HEK293T (cell line): ENCODE results near the gene MTMR10.

Experiments used
- ARNT ChIP-seq: fragments of 450-650 bp; IDR thresholded peaks from 2 replicates; pipeline ENCODE4 v1.6.1; 2017; ENCODE audit warnings: mild to moderate bottlenecking
- BHLHE40 ChIP-seq: fragments of 450-650 bp; IDR thresholded peaks from 2 replicates; pipeline ENCODE4 v1.6.1; 2016; ENCODE audit warnings: mild to moderate bottlenecking, moderate library complexity, borderline replicate concordance
- ELF4 ChIP-seq: fragments of 450-650 bp; IDR thresholded peaks from 2 replicates; pipeline ENCODE4 v1.6.1; 2017; ENCODE audit warnings: antibody characterized with exemption
- FOXA1 ChIP-seq: fragments of 450-650 bp; IDR thresholded peaks from 2 replicates; pipeline ENCODE4 v1.6.1; 2016; ENCODE audit warnings: mild to moderate bottlenecking
- FOXK2 ChIP-seq: fragments of 450-650 bp; IDR thresholded peaks from 2 replicates; pipeline ENCODE4 v1.6.1; 2016; ENCODE audit warnings: mild to moderate bottlenecking
- FOXM1 ChIP-seq: fragments of 450-650 bp; IDR thresholded peaks from 2 replicates; pipeline ENCODE4 v1.6.1; 2017; ENCODE audit warnings: mild to moderate bottlenecking, borderline replicate concordance
- TARDBP ChIP-seq: fragments of 450-650 bp; IDR thresholded peaks from 2 replicates; pipeline ENCODE4 v1.6.1; 2016
- TF ChIP-seq, protein P1 (sequence below): fragments of 450-650 bp; IDR thresholded peaks from 2 replicates; pipeline ENCODE4 v1.6.1; 2016

DNA sequence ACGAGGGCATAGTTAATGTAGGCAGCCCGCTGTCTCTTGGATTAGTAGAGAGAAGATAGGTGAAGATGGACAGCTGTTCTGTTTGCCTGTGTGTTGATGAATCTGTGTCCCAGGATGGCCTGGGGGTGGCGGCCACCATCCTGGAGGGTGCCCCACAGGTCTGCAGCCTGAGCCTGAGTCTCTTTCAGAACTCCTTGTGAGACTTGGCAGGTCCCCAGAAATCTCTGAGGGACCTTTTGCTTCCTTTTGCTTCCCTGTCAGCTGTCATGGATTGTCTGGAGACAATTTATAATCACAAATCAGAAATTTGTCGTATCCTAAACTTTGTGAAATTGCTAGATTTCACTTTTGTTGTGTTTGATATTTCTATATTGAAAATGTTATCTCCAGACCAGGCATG lies 70.3 kb downstream of the MTMR10 start:
- TF ChIP-seq TARDBP (no peak), BHLHE40 (no peak), ARNT (no peak), FOXK2 (no peak), FOXM1 (no peak), ELF4 (no peak), FOXA1 (no peak)
- TF ChIP-seq, protein P1, sequence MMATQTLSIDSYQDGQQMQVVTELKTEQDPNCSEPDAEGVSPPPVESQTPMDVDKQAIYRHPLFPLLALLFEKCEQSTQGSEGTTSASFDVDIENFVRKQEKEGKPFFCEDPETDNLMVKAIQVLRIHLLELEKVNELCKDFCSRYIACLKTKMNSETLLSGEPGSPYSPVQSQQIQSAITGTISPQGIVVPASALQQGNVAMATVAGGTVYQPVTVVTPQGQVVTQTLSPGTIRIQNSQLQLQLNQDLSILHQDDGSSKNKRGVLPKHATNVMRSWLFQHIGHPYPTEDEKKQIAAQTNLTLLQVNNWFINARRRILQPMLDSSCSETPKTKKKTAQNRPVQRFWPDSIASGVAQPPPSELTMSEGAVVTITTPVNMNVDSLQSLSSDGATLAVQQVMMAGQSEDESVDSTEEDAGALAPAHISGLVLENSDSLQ, result no peak
